K562 (cell line): ENCODE results near the gene TCF23.

Experiments used
- ATF6 ChIP-seq: sonication (generic); formaldehyde crosslinking; IDR thresholded peaks from 2 replicates; pipeline ENCODE4 v1.4.0; 2020; ENCODE audit warnings: mild to moderate bottlenecking, missing genetic modification reagents
- CEBPB ChIP-seq: fragments of 450-650 bp; IDR thresholded peaks from 2 replicates; pipeline ENCODE4 v1.6.1; 2016; ENCODE audit warnings: missing genetic modification characterization, missing compliant biosample characterization
- CTCF ChIP-seq, 3 experiments: IDR thresholded peaks in 2 of 3; conservative IDR thresholded peaks in 1 of 3; 2 replicates each; pipeline ENCODE4 v1.5.1; 2011 to 2012; ENCODE audit warnings: low read length in 3 of 3, mild to moderate bottlenecking in 3 of 3, control low read depth in 2 of 3, improper control_type of control experiment in 1 of 3, inconsistent platforms in 1 of 3, low read depth in 1 of 3, mixed read lengths in 1 of 3, moderate library complexity in 1 of 3; ENCODE audit not compliant: insufficient read depth in 2 of 3
- FOSL1 ChIP-seq: fragments of 200-800 bp; sonication (Bioruptor generic); conservative IDR thresholded peaks from 2 replicates; pipeline ENCODE4 v1.6.1; 2016; ENCODE audit warnings: missing genetic modification characterization, missing compliant biosample characterization
- FOXK1 ChIP-seq: sonication (generic); formaldehyde crosslinking; IDR thresholded peaks from 2 replicates; pipeline ENCODE4 v1.8.0; 2022; ENCODE audit warnings: missing genetic modification reagents, mild to moderate bottlenecking, borderline replicate concordance
- HMG20A ChIP-seq: fragments of 450-650 bp; formaldehyde crosslinking; conservative IDR thresholded peaks from 2 replicates; pipeline ENCODE4 v1.4.0; 2020; ENCODE audit warnings: mild to moderate bottlenecking, mixed read lengths
- MLX ChIP-seq, 2 experiments: fragments of 450-650 bp in 1 of 2; sonication (generic) in 1 of 2; formaldehyde crosslinking; conservative IDR thresholded peaks; 2 replicates each; pipeline versions ENCODE4 v1.4.0 to v1.8.1; 2020 to 2022; ENCODE audit warnings: mild to moderate bottlenecking in 1 of 2, missing genetic modification reagents in 1 of 2
- TBL1XR1 ChIP-seq, 2 experiments: IDR thresholded peaks; 2 replicates each; pipeline ENCODE4 v1.6.1; 2012; ENCODE audit warnings: improper control_type of control experiment in 2 of 2, low read length in 2 of 2, mild to moderate bottlenecking in 1 of 2
- ZNF24 ChIP-seq: fragments of 450-650 bp; IDR thresholded peaks from 2 replicates; pipeline ENCODE4 v1.6.1; 2016

GRCh38 chr2:27137322-27137935 lies 11.4 kb upstream of the TCF23 start:
- TF ChIP-seq CTCF (IDR thresholded peaks at IDR 0.05 in 2 of 3, conservative IDR thresholded peaks at IDR 0.05 in 1 of 3; ENCODE audit: insufficient read depth in 2 of 3, low read depth in 1 of 3, low read length in 3 of 3): no peak
- no peak for TF ChIP-seq ATF6
- TF ChIP-seq TBL1XR1 (IDR thresholded peaks at IDR 0.05; ENCODE audit: low read length in 2 of 2): no peak
- no peak for TF ChIP-seq CEBPB (tag)
- no peak for TF ChIP-seq FOXK1
- TF ChIP-seq HMG20A: no peak
- TF ChIP-seq ZNF24: no peak
- no peak for TF ChIP-seq FOSL1 (tag)
- TF ChIP-seq MLX (CRISPR knock-in tag; conservative IDR thresholded peaks at IDR 0.05): no peak
